Peyer's patch (tissue), 4 donors: ENCODE results near the gene CENPA.

Experiments used
- POLR2A ChIP-seq, 2 donors: fragments of 450-650 bp; IDR thresholded peaks; one replicate each; pipeline ENCODE4 v1.5.1; 2017; ENCODE audit warnings: antibody characterized with exemption in 2 of 2, mild to moderate bottlenecking in 2 of 2, moderate library complexity in 2 of 2
- TF ChIP-seq, protein P1 (sequence below), 6 experiments: fragments of 450-650 bp in 4 of 6; fragments of 200-600 bp in 2 of 6; sonication (generic) in 1 of 6; IDR thresholded peaks; one replicate each; pipeline ENCODE4 v1.5.1; 2017 to 2019; ENCODE audit warnings: antibody characterized with exemption in 6 of 6, mild to moderate bottlenecking in 3 of 6, moderate library complexity in 1 of 6

DNA sequence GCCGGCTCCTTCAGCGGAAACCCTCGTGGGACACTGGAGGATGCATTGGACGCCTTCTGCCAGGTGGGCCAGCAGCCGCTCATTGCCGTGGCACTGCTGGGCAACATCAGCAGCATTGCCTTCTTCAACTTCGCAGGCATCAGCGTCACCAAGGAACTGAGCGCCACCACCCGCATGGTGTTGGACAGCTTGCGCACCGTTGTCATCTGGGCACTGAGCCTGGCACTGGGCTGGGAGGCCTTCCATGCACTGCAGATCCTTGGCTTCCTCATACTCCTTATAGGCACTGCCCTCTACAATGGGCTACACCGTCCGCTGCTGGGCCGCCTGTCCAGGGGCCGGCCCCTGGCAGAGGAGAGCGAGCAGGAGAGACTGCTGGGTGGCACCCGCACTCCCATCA lies 7.8 kb upstream of the CENPA start:
- TF ChIP-seq POLR2A (IDR thresholded peaks at IDR 0.05), result no peak
- TF ChIP-seq, protein P1, sequence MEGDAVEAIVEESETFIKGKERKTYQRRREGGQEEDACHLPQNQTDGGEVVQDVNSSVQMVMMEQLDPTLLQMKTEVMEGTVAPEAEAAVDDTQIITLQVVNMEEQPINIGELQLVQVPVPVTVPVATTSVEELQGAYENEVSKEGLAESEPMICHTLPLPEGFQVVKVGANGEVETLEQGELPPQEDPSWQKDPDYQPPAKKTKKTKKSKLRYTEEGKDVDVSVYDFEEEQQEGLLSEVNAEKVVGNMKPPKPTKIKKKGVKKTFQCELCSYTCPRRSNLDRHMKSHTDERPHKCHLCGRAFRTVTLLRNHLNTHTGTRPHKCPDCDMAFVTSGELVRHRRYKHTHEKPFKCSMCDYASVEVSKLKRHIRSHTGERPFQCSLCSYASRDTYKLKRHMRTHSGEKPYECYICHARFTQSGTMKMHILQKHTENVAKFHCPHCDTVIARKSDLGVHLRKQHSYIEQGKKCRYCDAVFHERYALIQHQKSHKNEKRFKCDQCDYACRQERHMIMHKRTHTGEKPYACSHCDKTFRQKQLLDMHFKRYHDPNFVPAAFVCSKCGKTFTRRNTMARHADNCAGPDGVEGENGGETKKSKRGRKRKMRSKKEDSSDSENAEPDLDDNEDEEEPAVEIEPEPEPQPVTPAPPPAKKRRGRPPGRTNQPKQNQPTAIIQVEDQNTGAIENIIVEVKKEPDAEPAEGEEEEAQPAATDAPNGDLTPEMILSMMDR (IDR thresholded peaks at IDR 0.05), result no peak
